ENCODE measurements around the gene ELMO1.
"Not testable (repeated sequence)": the region's sequence is repeated elsewhere in the genome, so short reads cannot be mapped to it uniquely, and the experiment has no call there.

ELMO1 gene

DNA sequence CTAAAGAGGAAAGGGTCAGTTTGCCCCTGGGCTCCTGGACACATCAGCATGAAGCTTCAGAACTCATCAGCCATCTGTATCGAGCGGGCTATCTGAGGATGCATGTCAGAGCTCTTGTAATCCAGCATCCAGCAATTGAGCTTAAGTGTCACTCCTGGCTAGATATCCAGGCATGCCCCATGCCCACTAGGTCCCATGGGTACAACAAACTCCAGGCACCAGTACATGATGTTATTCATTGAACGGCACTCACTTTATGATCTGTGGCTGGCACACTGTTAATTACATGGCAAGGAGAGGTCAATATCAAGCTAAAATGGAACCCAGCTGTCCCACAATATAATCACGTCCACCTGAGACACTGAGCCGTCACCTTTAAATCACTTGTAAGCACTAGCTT, 274.2 kb downstream of the ELMO1 start:
- no peak for DNase-seq

DNA sequence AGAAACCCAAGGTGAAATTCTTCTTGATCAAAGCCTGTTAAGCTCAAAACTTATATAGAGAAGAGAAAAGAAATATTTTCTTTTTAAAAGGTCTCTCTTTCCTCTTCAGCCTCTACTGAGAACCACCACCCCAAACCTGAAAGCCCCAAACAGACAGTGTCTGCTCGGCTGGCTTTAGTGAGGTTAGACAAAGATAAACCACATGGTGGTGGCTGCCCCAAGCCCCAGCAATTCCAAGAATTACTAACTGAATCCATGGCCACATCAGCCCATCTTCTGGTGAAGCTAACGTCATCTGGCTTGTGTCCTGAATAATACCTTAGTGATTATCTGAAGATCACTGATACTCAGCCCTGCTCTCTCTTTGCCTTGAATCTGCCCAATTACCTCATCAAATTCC, 275.0 kb downstream of the ELMO1 start:
- no peak for DNase-seq

DNA sequence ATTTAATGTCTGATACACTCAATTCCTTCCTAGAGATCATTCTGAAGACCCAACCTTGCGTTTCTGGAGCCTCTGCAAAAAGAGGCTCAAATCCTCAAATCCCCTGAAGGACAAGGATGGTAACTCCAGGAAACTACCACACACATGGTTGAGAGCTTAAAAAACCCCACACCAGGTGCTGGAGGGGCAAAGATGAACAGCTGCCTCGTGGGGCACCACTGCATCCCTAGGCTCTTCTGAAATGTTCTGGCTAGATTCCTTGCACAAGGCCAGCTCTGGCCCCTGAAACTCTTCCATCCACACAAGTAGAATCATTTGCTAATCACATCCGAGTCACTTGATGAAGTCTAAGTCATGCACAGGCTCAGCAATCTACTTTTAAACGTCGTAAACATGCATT, 286.6 kb downstream of the ELMO1 start:
- DNase-seq: no peak

DNA sequence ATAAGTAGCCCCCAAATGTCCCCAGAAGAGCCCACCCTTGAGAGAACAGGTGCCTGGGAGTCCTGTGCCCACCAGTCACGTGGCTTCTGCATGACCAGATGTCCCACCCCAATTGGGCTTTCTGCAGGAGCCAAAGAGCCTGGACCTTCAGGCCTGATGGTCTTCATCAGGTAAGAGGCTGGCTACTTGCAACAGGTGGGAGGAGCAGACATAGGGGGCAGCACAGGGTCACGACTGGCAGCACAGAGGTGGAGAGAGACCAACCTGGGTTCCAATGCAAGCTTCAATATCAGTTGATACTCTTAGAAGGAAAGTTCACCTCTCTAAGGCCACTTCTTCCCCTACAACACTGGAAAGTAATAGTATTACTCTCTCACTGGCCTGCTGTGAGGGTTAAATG, 288.0 kb downstream of the ELMO1 start:
- no peak for DNase-seq

DNA sequence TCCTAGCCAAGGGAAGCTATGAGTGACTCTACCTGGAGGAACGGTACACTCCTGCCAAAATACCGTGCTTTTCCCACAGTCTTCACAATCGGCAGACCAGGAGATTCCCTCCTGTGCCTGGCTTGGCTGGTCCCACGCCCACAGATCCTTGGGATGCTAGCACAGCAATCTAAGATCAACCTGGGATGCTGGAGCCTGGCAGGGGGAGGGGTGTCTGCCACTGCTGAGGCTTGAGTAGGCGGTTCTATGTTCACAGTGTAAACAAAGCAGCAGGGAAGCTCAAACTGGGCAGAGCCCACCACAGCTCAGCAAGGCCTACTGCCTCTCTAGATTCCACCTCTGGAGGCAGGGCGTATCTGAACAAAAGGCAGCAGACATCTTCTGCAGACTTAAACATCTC, 295.3 kb downstream of the ELMO1 start:
- DNase-seq: no peak

DNA sequence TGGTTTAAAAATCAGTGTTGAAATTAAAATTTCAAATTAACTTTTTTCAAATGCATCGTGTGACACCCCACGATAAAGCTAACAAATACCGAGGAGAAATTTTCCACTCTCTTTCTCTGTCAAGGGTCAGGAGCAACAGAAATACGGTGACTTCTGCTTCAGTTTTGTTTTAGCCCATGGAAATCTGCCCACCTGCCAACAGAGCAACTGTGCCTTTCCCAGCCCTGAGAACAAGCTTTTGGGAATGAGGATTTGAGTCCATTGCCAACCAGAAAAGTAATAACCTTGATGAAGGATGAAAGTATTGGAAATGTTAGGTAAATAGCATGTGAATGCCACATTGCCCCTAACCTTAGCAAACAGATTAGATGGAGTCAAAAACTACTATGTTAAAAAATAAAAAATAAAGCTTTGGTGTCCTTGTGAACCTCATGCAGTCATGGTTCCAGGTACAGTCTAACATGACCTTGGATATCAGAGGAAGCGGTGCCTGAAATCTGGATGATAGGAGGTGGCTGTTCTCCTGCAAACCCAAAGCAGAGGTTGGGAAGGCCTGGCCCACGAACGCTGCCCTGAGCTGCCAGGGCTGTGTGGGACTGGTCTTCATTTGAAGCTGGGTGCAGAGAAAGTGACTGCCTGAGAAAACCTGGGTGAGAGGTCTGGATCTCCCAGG, 296.8 kb downstream of the ELMO1 start:
- DNase-seq: no peak

DNA sequence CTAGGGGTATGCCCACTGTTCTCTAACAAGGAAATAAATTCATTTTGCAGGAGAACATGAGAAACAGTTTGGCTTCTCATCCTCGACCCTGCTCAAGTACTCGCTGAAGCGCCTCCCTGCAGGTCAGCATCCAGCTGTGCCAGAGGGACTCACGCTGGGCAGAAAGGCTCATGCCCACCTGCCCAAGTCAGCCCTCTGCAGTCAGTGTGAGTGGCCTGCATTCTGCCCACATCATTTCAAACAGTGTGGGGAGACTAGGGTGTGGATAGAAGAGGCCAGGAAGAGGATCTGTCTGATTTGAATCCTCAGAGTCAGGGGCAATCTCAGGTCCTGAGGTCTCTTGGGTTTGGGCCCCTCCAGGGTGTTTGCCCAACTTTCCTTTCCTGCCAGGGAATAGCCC, 297.8 kb downstream of the ELMO1 start:
- no peak for DNase-seq

DNA sequence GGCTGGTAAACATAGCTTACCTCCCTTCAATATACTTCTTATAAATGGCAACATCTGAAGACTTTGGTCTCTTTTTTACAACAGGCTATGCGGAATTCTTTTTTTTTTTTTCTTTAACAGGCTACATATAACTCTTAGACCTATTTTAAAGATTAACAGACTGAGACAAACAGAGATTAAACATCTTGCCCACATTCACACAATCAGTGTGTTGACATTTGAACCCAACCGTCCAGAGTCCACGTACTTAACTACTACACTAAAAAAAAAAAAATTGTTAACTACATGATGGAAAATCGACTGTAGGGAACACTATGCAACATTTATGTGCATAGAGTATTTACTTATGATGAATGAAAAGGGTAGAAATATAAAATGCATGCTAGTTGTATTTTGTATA, 298.5 kb downstream of the ELMO1 start:
- DNase-seq: no peak

DNA sequence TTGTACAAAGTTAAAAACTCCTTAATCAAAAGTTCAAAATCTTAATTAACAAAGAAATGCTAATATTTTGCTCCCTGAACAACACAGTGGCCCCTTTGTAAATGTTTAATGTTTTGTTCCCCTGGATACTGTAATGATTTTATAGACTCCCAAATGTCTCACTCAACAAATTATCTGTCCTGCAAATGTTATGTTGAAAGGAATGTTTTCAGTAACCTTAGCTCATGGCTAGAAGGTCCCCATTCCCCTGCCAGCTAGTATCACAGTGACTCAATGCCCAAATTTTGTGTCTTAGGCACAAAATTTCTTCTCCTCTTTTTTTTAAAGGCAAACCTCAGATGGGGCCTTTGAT, 298.9 kb downstream of the ELMO1 start:
- DNase-seq: no peak

DNA sequence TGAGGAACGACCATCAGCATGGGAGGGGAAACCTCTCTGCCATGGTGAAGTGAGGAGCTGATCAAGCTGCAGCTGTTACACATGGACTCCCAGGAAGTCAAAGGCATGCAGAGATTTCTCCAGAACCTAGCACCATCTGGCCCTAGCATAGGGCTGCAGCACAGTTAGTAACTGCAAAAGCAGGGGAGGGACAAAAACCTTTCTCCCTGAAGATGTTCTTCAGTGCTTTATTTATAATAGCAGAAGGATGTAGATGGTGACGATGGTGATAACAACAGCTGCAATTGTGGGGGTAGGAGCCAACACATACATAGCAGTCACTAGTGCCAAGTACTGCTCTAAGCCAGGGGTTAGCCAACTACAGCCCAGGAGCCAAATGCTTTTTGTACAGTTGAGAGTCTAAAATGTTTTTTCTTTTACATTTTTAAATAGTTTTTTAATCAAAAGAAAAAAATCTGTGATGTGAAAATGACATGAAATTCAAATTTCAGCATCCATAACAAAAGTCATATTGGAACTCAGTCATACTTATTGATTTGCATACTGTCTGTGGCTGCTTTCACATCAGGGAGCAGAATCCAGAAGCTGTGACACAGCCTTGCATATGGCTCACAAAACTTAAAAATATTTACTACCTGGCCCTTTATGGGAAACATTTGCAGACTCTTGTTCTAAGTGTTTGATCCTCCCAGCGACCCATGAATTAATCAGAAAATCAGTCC, 299.5 kb downstream of the ELMO1 start:
- no peak for DNase-seq

DNA sequence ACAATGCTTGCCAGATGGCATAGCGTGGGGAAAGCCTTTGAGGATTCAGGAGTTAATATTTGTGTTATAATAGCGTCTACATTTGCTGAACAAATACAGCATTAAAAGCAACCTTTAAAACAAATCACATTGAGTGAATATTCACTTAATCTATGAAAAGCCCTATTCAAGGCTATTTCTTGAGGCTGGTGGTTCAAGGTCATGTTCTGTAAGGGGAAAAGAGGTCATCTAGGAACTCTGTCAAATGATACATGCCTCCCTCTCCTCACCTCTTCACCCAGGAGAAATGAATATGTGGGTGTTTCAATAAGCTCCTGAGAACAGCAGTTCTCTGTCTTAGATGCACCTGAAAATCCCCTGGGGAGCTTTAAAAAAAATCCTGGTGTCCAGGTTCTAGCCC, 303.0 kb downstream of the ELMO1 start:
- DNase-seq: no peak

DNA sequence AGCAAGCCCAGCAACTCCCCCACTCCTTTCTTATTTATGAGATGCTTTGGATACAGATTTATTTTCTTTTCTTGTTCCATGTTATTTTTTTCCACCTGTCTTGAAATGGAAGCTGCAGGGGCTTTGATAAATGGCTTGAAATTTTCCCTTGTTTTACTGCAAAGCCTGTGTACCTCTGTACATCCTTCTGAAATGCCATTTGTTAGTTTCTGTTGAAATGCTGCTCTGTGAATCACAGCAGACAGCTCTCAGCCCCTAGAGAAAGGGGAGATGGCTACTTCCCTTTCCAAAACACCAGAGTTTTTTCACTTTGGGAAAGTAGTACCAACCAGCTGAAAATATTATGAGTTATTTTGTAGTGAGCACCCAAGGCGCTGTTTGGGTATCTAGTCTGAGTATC, 304.2 kb downstream of the ELMO1 start:
- DNase-seq: no peak

DNA sequence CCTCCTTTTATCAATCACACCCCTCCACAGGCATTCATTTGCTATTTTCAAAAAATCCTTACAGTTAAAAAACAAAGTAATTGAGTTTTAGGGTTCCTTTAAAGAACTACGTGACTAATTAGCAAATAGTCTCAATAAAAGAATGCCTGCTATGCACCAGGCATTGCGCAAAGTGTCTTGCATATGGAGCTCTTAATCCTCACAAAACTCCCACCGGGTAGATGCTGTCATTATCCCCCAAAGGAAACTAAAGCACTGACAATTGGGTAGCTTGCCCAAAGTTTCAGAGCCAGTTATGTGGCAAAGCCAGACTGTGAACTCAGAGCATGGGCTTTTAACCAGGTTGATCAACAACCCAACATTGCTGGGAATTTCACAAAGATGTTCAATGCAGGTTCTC, 305.7 kb downstream of the ELMO1 start:
- DNase-seq: no peak

DNA sequence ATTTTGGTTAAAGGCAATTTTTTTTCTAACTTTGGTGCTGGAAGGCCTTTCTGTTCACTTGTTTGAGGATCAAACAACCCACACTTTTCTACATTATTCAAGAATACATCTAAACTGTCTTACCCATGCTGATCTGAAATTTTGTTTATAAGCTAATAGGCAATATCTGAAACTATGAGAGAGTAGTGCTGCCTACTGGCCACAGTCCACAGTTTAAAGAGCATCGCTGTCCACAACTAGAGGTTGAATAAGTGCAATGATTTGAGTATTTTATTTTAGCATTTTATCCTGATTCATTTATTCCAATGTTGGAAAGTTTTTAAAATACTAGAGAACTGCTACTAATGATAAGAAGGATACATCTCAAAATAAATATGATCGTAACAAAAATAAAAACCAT, 306.9 kb downstream of the ELMO1 start:
- no peak for DNase-seq

DNA sequence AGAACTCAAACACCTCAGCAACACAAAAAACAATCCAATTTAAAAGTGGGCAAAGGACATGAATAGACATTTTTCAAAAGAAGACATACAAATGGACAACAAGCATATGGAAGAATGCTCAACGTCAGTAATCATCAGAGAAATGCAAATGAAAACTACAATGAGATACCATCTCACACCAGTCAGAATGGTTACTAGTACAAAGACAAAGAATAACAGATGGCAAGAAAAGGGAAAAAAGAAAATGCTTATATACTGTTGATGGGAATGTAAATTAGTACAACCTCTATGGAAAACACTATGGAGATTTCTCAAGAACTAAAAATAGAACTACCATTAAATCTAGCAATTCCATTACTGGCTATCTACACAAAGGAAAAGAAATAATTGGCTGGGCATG, 314.8 kb downstream of the ELMO1 start:
- not testable (repeated sequence) for DNase-seq

DNA sequence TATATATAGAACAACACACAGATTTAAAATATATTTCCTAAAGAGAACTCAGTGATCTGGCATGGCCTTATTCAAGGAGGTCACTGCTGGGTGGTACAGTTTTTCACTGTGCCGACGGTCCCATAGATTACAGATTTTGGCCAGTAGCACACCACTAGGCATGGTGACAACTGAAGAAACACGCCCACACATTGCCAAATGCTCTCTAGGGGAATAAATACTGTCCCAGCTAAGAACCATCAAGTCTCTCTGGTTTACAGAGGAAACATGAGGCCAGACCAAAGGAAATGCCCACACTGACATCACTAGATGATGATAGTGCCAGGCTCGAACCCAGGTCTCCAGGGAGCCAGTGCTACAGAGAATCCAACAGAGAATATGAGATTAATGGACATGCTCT, 316.8 kb downstream of the ELMO1 start:
- DNase-seq: no peak

DNA sequence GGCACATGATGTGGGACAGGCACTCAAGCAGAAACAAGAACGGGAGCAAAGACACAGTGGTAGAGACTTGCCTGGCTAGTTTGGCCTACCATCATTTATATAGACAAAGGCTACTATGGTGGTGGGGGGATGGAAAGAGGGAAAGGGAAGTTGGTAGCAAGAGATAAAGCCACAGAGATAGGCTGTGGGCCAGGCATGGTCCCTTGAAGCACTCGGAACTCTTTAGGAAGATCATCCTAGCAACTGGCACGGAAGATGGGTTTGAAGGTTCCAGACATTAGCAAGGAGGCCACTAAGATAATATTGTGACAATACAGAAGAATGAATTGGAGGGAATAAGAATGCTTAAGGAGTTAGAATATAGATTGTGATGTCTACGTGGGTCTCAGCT, 319.6 kb downstream of the ELMO1 start:
- no peak for DNase-seq

DNA sequence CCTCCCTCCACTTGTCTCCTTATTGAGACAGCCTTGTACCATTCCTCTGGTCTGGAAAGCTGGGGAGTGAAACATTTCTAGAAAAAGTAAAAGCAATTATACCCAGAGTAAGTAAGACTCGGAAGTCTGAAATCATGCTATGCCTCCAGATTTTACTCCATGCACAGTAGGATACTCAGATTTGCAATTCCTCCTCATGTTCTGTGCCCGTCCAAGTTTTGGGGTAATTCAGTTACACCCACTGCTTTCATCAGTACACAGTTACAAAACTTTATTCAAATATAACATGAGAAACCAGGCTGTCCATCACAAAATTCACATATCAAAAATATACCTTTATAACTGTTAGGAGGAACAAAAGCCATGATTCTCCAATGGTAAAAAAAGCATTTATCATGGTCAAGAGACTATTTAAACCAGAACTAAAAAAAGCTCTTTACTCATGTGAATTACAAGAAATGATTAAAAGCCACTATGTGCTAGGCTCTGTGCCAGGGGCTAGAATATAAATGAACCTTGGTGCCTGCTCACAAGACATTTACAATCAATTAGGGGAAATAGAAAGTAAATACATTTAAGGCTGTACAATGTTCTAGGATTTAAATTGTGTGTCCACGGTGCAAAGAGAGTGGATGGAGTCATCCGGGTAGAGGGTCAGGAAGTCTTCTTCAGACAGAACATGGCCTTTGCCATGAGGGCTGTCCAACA, 320.2 kb downstream of the ELMO1 start:
- no peak for DNase-seq

DNA sequence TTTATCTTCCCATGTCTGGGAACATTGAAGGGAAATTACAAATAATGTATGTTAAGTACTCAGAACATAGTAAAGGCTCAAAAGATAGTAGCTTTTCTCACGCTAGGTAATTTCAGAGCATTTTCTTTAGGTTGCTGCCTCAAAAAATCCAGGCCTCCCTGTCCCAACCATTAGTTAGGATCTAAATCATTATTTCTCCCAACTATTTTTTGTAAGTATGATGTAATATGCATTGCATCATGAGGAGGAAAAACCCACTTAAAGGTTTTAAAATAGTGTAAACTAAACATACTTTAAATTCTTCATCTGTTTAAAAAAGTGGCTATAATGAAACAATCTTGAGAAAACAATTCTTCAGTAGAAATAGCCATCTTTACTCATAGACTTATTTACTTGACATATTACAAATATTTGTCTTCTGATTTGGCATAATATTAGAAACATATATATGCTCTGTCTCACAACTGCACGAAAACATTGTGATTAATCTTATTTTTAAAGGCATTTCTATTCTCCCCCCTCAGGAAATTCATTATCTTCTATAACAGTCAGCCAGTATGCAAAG, 329.3 kb downstream of the ELMO1 start:
- no peak for DNase-seq

DNA sequence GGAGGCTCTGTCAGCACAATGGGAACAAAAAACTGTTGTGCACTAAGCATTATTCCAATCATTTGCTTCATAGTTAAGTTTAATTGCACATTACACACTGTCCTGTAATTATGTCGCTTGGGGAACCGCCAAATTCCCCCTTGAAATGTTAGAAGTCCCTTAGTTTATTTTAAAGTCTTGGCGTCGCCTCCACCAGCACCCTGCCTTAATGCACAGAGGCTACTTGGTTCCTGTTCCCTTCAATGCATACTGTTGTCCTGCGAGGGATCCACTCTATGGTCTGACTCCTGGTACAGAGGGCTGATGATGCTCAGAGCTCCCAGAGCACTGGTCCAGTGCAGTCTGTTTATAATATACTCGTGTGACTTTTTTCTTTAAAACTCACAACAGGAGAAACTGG, 330.7 kb downstream of the ELMO1 start:
- DNase-seq: no peak

DNA sequence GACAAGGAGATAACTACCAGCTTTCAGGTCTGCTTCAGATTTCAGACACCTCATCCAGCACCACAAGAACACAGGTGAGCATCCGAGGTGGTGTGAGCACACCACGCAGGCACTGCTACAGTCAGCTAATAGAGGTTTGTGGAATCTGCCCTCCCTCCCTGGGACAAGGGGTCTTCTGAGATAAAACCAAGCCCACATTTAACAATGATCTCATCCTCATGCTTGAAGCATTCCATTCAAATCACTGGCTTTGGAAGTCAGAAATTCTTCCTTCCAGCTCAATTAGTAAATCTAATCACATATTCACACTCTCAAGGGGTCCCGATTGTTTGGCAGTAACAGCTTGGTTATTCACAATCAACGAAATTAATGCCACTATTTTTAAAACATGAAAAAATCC, 331.4 kb downstream of the ELMO1 start:
- no peak for DNase-seq

DNA sequence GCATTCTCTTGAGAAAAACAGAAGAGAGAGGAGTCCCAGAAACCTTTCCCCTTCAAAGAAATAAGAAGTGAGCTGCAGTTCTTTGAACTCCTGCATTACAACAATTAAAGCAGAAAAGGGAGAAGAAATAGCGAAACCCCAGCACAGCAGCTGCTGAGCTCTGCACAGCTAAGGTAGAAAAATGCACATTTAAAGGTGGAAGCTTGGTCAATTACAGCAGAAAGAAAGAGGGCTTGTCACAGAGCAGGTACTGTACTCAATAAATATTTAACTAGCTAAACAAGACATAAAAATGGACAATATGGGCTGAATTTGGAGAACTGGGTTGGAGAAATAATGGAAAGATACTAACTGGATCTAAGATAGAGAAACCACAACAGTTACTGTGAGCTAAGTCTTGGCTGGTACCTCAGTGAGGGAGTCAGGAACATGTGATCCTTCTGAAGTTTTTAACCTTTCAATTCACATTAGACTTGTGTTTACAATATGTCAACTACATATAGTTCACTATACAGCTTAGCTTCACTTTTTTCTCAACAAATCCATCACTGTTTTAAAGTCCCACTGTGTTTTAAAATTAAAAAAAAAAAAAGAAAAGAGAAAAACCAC, 332.5 kb downstream of the ELMO1 start:
- DNase-seq: no peak

DNA sequence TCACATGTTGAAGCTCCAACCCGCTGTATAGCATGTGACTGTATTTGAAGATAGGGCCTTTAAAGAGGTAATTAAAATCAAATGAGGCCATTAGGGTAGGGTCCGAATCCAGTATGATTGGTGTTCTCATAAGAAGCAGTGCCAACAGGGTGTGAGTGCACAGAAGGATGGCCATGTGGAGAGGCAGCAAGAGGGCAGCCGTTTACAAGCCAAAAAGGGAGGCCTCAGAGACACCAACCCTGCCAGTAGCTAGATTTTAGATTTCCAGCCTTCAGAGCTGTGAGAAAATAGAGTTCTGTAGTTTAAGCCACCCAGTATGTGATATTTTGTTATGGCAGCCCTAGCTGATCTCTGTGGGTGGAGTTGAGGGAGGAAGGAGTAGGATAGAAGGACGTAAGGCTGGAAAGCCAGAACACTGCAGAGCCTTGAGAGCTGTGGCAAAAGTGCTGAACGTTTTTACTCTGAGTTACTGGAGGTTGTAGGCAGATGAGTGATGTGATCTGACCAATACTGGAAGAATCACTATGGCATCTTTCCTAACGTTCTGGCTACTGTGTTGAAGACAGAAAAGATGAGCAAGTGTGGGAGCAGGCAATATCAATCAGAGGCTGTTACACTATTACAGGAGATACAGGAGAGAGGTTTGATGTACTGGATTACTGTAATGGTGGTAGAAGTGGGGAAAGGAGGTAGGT, 334.9 kb downstream of the ELMO1 start:
- no peak for DNase-seq

Data from CD4-positive, alpha-beta T cell treated with Interleukin-4 for 4 hours (primary cell).